OCI-LY3 (cell line): Measurements from ENCODE around the gene PRKCQ.

Experiments
- H2AFZ ChIP-seq: fragments of 200-600, 300-600 bp; shearing (Covaris generic); 2 replicates; pipeline ENCODE4 v1.6.0; 2014; ENCODE audit warnings: antibody characterized with exemption, low read depth, low read length
- H3K27ac ChIP-seq: fragments of 200-600, 300-600 bp; sonication (generic); 2 replicates; pipeline ENCODE4 v1.5.1; 2014; ENCODE audit warnings: mild to moderate bottlenecking, low read length, moderate library complexity, mixed read lengths
- H3K27me3 ChIP-seq: fragments of 200-600, 300-600 bp; sonication (generic); 2 replicates; pipeline ENCODE4 v1.6.1; 2014; ENCODE audit warnings: low read depth, low read length, mixed read lengths
- H3K36me3 ChIP-seq: fragments of 200-600, 300-600 bp; sonication (generic); replicated peaks from 2 replicates; pipeline ENCODE3; 2014; ENCODE audit warnings: low read depth, low read length, mixed read lengths
- H3K4me1 ChIP-seq: fragments of 300-600, 200-600 bp; sonication (generic); 2 replicates; pipeline ENCODE4 v1.6.1; 2014; ENCODE audit warnings: low read length, mixed read lengths
- H3K4me2 ChIP-seq: fragments of 200-600, 300-600 bp; sonication (generic); 2 replicates; pipeline ENCODE4 v1.6.1; 2014; ENCODE audit warnings: low read length, mixed read lengths
- H3K4me3 ChIP-seq: fragments of 300-600, 200-600 bp; sonication (generic); 2 replicates; pipeline ENCODE4 v1.5.1; 2014; ENCODE audit warnings: antibody characterized with exemption, mild to moderate bottlenecking, low read length, moderate library complexity
- H3K79me2 ChIP-seq: fragments of 300-600, 200-600 bp; shearing (Covaris generic); 2 replicates; pipeline ENCODE4 v1.6.1; 2014; ENCODE audit warnings: mild to moderate bottlenecking, low read length, mixed read lengths
- H3K9ac ChIP-seq: fragments of 300-600, 200-600 bp; shearing (Covaris generic); 2 replicates; pipeline ENCODE4 v1.6.0; 2014; ENCODE audit warnings: mild to moderate bottlenecking, low read length, moderate library complexity
- H3K9me3 ChIP-seq: fragments of 200-600, 300-600 bp; shearing (Covaris generic); 2 replicates; pipeline ENCODE4 v1.6.1; 2014; ENCODE audit warnings: low read length, mixed read lengths; ENCODE audit not compliant: insufficient read depth
- H4K20me1 ChIP-seq: fragments of 200-600, 300-600 bp; sonication (generic); 2 replicates; pipeline ENCODE4 v1.6.1; 2016; ENCODE audit warnings: low read length, mixed read lengths; ENCODE audit not compliant: insufficient read depth
- EZH2phosphoT487 ChIP-seq: fragments of 200-600 bp; shearing (Covaris generic); IDR thresholded peaks from 2 replicates; pipeline ENCODE4 v1.6.1; 2018; ENCODE audit warnings: antibody characterized with exemption, mixed run types, low read depth
- TF ChIP-seq, protein P1 (sequence below): fragments of 200-600, 300-600 bp; sonication (generic); IDR thresholded peaks from 2 replicates; pipeline ENCODE4 v1.5.1; 2014; ENCODE audit warnings: antibody characterized with exemption, low read length, low read depth

Gene PRKCQ

GRCh38 chr10:6388261-6388893 lies 191.7 kb downstream of the PRKCQ start:
- H3K4me1 ChIP-seq, result peaks cover 6% of the 10 kb centered on the region; the same call in 1 of the 2 replicates
- no peak overlapping the region for H3K4me2 ChIP-seq
- H3K9ac ChIP-seq, result no peak overlapping the region
- H3K9me3 ChIP-seq, result peaks cover 16% of the 10 kb centered on the region; the same call in 1 of the 2 replicates
- H3K27me3 ChIP-seq, result no peaks in the 10 kb centered on the region
- no peaks in the 10 kb centered on the region for H3K79me2 ChIP-seq
- no peak overlapping the region for H2AFZ ChIP-seq
- H3K27ac ChIP-seq, result no peak overlapping the region
- TF ChIP-seq EZH2phosphoT487, result no peak
- TF ChIP-seq, protein P1, sequence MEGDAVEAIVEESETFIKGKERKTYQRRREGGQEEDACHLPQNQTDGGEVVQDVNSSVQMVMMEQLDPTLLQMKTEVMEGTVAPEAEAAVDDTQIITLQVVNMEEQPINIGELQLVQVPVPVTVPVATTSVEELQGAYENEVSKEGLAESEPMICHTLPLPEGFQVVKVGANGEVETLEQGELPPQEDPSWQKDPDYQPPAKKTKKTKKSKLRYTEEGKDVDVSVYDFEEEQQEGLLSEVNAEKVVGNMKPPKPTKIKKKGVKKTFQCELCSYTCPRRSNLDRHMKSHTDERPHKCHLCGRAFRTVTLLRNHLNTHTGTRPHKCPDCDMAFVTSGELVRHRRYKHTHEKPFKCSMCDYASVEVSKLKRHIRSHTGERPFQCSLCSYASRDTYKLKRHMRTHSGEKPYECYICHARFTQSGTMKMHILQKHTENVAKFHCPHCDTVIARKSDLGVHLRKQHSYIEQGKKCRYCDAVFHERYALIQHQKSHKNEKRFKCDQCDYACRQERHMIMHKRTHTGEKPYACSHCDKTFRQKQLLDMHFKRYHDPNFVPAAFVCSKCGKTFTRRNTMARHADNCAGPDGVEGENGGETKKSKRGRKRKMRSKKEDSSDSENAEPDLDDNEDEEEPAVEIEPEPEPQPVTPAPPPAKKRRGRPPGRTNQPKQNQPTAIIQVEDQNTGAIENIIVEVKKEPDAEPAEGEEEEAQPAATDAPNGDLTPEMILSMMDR, result no peak
- H3K4me3 ChIP-seq, result no peak overlapping the region
- no peaks in the 10 kb centered on the region for H3K36me3 ChIP-seq
- no peaks in the 10 kb centered on the region for H4K20me1 ChIP-seq

DNA sequence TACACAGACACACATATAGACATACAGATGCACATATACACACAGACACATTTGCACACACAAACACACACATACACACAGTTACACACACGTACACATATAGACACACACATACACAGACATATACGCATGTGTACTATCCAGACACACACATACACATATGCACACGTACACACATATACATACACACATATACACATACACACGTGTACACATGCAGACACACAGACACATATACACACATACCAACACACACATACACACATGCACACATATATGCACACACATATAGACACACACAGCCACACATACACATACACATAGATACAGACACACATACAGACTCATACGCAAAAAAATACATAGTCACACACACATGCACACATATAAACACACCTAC lies 193.1 kb downstream of the PRKCQ start:
- Histone ChIP-seq H3K9ac (no peak overlapping the region), H3K36me3 (no peaks in the 10 kb centered on the region), H4K20me1 (no peaks in the 10 kb centered on the region), H3K27ac (no peak overlapping the region), H3K4me3 (no peak overlapping the region), H3K9me3 (peaks cover 16% of the 10 kb centered on the region; the same call in 1 of the 2 replicates), H3K4me2 (no peak overlapping the region), H3K79me2 (no peaks in the 10 kb centered on the region), H3K4me1 (peaks cover 13% of the 10 kb centered on the region), H2AFZ (no peak overlapping the region), H3K27me3 (no peaks in the 10 kb centered on the region)
- TF ChIP-seq, protein P1, result no peak
- no peak for TF ChIP-seq EZH2phosphoT487

DNA sequence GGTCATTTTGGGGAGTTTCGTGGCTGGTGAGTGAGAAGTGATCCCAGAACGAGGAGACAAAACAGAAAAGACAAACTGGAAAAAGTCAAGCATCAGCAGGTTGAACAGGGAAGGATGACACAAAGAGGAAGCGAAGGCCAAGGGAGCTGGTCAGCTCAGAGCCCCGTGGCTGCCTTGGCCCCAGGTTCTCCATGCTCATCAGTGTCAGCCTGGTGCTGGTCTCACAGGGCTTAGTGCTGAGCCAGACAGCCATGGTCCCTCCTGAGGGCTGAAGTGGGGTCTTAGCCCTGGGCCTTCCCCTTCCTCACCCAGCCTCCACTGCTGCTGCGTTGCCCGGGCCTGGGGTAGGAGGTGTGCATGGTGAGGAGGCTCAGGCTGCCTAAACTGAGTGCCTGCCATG lies 193.7 kb downstream of the PRKCQ start:
- Histone ChIP-seq H3K4me2 (no peak overlapping the region), H3K36me3 (no peaks in the 10 kb centered on the region), H3K9ac (no peak overlapping the region), H3K27ac (no peak overlapping the region), H3K4me3 (no peak overlapping the region), H3K27me3 (no peaks in the 10 kb centered on the region), H3K79me2 (no peaks in the 10 kb centered on the region), H2AFZ (no peak overlapping the region), H4K20me1 (no peaks in the 10 kb centered on the region), H3K4me1 (peaks cover 18% of the 10 kb centered on the region), H3K9me3 (peaks cover 12% of the 10 kb centered on the region; the same call in 1 of the 2 replicates)
- TF ChIP-seq, protein P1, result no peak
- TF ChIP-seq EZH2phosphoT487, result no peak

- Histone ChIP-seq H3K79me2 (no peaks in the 10 kb centered on the region), H3K27ac (no peak overlapping the region), H3K9me3 (0 out of 2 replicates have a peak, but pooled peaks cover 12% of the 10 kb centered on the region), H3K4me1 (peaks cover 18% of the 10 kb centered on the region), H3K4me3 (no peak overlapping the region), H3K9ac (no peak overlapping the region), H2AFZ (no peak overlapping the region), H4K20me1 (no peaks in the 10 kb centered on the region), H3K27me3 (no peaks in the 10 kb centered on the region), H3K36me3 (no peaks in the 10 kb centered on the region), H3K4me2 (no peak overlapping the region)
- TF ChIP-seq, protein P1, result no peak
- no peak for TF ChIP-seq EZH2phosphoT487
These were observed 194.4 kb downstream of the PRKCQ start for GRCh38 chr10:6385665-6386064.
